GM21717 (cell line): ENCODE results near the gene PLPP3.

ENCODE experiments used
- ATAC-seq: cut with Tn5 transposase; IDR thresholded peaks from one replicate; pipeline ENCODE4 v1.9.1; 2021; ENCODE audit warnings: mild to moderate bottlenecking, moderate library complexity; ENCODE audit not compliant: unreplicated experiment

Gene PLPP3

GRCh38 chr1:56548571-56548970, 30.8 kb downstream of the PLPP3 start:
- no peak for ATAC-seq

GRCh38 chr1:56547977-56548376, 31.4 kb downstream of the PLPP3 start:
- ATAC-seq: no peak

DNA sequence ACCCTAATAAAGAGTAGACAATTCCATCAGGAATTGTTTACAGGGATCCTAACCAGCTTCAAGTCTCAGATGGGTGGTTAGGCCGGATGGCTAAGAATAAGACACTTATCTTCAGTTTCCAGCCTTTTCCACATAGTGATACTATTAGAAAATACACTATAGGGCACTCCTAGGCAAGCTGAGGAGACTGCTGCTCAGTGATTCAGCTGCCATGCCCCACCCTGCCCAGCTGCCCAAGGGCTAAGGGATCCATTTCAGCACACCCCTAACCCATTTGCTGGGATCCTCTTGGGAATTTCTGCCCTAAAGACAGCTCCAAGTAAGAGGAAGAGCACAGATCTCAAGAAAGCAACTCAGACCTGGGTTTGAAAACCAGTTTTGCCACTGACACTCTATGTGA, 31.9 kb downstream of the PLPP3 start:
- no peak for ATAC-seq

GRCh38 chr1:56545711-56546110, 33.7 kb downstream of the PLPP3 start:
- ATAC-seq: no peak

- no peak for ATAC-seq
Measured at GRCh38 chr1:56543783-56544612, 35.4 kb downstream of the PLPP3 start.

- no peak for ATAC-seq
Measured at GRCh38 chr1:56542651-56543050, 36.7 kb downstream of the PLPP3 start.

- no peak for ATAC-seq
Measured at GRCh38 chr1:56541408-56541807, 38.0 kb downstream of the PLPP3 start.

DNA sequence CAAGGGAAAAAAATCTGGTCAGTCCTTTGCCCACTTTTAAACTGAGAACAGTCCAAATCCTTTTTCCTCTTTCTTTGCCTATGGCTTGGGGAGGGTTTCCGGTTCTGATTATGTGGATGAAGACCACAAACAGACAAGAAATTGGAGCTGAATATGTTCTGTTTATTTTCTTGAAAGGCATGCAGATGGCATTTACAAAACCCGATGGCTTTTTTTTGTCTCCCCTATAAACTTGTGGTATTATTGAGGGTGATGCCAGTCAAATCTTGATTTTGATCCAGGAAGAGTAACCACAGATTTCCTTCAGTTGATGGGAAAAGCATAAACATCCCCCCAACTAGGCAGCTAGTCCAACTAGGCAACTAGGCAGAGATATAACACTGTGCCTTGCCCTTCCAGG, 38.9 kb downstream of the PLPP3 start:
- ATAC-seq: no peak

DNA sequence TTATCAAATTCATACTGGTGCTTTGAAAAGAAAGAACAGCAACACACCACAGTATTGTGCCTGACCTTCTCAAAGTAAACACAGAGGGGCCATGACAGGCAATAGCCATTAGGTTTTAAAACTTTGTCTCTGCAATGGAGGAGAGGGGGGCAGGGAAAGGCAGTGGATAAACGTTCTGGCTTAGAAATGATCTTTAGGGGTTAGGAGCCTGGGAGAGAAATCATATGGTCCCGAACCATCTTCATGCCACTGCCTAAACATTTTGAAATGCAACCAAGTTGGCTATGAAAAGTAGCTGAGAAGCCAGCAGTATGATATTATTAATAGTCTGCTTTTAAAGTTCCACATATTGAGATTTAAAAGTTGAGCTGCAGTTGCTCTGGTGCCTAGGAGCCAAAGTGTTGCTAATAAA, 39.8 kb downstream of the PLPP3 start:
- no peak for ATAC-seq

DNA sequence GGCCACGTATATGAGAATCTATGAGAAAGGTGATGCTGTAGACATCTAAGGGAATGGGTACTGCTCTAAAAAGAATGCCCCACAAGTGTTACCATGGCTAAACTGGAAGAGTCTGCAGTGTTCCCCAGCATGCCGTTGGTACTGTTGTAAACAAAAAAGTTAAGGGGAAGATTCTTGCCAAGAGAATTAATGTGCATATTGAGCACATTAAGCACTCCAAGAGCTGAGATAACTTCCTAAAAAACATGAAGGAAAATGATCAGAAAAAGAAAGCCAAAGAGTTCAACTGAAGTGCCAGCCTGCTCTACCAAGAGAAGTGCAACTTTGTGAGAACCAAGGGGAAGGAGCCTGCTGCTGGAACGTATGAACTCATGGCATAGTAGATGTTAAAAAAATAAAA, 40.8 kb downstream of the PLPP3 start:
- no peak for ATAC-seq

DNA sequence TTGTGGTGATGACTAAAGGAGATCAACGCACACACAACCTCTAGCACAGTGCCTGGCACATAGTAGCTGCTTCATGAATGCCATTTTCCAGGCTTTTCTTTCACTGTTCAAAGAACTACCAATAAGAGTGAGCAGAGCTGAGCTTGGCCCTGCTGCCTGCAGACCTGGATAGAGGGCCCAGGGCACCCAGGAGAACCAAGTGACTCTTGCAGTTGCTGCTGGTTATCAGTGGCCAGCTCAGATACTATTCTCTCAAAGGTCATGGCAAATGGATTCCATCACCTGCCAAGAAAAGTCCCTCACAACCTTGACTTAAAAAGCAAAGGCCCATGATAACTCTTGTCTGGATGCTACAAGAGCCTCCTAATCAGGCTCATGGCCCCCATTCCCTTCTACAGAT, 41.7 kb downstream of the PLPP3 start:
- ATAC-seq: no peak

GRCh38 chr1:56535939-56536338, 43.4 kb downstream of the PLPP3 start:
- no peak for ATAC-seq

DNA sequence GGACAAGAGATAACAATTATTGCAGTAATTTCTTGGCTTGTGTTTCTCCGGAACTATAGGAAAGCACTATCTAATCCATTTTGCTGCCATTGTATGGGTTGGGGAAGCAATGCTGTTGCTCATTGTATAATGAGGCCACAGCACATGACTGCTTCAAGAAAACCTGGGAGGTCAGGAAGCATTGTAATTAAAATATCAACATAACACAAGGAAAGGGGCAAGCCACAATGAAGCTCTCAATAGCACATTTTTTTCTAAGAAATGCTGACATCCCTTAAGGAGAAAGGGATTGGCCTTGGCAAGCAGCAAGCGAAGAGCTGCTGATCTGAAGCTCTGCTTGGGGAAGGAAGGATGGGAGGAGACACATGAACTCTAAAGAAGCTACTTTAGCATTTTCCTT, 44.0 kb downstream of the PLPP3 start:
- no peak for ATAC-seq

- ATAC-seq: no peak
Measured at GRCh38 chr1:56534130-56534651, 45.2 kb downstream of the PLPP3 start.

- peak; percentile 77 for ATAC-seq
Measured at GRCh38 chr1:56533621-56534020, 45.7 kb downstream of the PLPP3 start.

GRCh38 chr1:56533197-56533596, 46.2 kb downstream of the PLPP3 start:
- peak; percentile 8 for ATAC-seq

DNA sequence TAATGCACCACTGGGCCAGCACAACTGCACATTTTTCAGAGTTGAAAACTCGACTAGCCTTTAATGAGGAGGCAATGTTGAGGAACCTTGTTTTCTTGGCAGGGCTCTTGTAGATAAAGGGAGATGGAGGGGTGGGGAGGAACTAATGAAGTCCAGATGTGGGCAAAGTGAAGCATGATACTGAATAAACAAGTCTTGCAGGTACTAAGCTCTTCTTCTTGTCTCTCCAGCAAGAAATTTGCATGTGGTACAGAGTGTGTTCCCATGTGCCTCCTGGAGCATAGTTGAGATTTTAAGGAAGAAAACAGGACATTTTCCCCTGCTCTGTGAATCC, 47.0 kb downstream of the PLPP3 start:
- ATAC-seq: no peak

GRCh38 chr1:56531624-56532349, 47.6 kb downstream of the PLPP3 start:
- ATAC-seq: no peak

DNA sequence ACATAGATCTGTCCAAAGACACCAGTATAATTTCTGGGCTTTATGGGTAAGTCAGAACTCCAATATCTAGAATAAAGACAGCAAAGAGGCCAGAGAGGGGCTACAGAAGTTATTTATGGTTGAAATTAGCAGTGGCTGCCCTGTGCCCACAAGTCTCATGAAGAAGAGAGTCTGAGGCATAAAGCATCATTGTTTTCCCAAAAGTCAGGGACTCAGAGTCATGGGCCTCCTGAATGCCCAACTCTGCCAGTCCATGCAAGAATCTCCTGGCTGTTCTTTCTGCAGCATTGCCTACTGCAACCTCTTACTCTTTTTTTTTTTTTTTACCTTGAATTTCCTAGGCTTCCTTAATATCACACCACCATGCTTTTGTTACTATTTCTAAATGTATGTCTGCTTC, 49.6 kb downstream of the PLPP3 start:
- no peak for ATAC-seq

DNA sequence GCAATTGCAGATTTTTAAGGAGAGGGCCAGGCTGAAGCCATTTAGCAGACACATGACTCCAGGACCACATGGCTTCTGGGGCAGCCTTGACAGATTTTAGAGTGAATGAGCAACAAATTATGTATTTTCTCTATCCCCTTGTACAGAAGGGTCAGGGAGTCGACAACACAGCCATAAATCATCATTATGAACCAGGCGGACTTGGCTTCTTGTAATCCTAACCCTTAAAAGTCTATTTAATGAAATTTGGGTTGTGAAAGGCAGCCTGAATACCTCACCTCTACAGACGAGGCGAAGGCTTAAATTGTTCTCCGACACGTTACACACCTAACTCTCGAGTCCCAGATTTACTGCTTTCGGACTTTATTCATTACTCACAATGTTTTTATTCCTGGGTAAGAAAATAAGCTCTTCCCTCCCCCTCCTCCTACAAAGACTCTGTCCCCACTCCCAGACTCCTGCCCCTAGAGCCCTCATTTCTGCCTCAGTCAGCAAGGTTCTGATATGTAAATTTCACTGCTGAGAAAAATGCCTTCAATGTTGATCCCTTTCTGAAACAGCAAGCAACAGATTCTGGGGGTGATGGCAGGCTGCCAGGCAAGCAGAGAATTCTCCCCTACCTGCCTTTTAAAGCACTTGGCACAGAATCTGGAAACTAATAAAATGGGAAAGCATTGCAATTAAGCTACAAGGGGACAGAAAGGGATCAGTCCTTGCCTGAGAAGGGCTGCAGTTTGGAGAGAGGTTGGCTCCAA, 51.6 kb downstream of the PLPP3 start:
- no peak for ATAC-seq

GRCh38 chr1:56526571-56527174, 52.7 kb downstream of the PLPP3 start:
- ATAC-seq: peak; percentile 78
